NT2/D1 (cell line): ENCODE measurements around the gene SORCS3.

Experiments
- YY1 ChIP-seq: IDR thresholded peaks from 2 replicates; pipeline ENCODE4 v1.6.1; 2011; ENCODE audit not compliant: insufficient read length, insufficient read depth
- ZNF274 ChIP-seq: IDR thresholded peaks from 2 replicates; pipeline ENCODE4 v1.6.1; 2011; ENCODE audit warnings: mild to moderate bottlenecking, low read depth, low read length

DNA sequence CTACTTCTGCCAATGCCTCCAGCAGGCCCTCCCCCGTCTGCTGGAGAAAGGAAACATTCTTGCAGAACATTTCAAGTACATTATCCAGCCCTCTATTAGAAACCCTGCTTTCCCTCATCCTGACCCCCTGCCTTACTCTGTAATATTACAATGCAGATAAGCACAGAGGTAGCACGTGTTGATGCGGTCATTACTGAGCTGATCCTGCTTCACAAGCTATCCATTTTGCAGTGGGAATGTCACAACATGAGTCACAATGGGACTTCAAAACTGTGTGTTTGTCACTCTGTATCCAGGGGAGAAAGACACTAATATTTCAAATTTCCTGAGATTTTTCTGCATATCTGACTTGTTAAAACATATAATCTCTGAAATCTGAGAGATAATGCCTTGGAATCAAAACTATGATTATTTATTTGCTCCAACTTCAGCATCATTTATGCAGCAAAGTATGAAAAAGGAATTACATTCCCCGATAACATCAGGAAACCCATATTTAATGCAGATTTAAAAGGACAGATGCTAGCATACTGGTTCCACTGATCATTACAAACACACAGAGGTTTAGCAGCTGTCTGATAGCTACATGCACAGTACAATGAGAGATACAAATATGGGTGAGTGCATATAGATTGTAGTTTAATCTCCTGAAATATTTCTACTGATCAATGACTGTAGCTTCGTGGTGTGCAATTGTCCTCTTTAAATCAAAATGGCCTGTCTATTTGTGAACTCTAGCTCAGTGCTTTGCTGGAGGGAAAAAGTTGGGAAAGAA lies 239.7 kb downstream of the SORCS3 start:
- TF ChIP-seq YY1 (no peak), ZNF274 (no peak)
